Natural killer cell treated with Interleukin-12 subunit alpha and Interleukin-12 subunit beta and Interleukin-15 and Interleukin-18, amount 100 ng/mL, for 72 hours (primary cell): ENCODE results near the gene CD34. TPM values are rescaled to one million over a fixed set of nuclear protein-coding genes. Genes with fewer than 3 reads are reported as not detected.

Source experiments
- ATAC-seq, 2 donors: fragments of 150-1000 bp; cut with Tn5 transposase in 1 of 2; sonication (Bioruptor Pico), chemical (Tn5 transposase) in 1 of 2; 2 replicates each; pipeline ENCODE4 v1.10.0; 2021
- DNase-seq: peaks from one replicate; pipeline ENCODE4 v3.0.0; 2022; ENCODE audit warnings: low spot score
- H3K27ac Mint-ChIP-seq, 2 donors: 1 replicate in 1 of 2; 2 replicates in 1 of 2; pipeline ENCODE4 v1.8.0; 2022; ENCODE audit warnings: mixed read lengths in 2 of 2, mild to moderate bottlenecking in 1 of 2, moderate library complexity in 1 of 2
- H3K27me3 Mint-ChIP-seq, 2 donors: 1 replicate in 1 of 2; 2 replicates in 1 of 2; pipeline ENCODE4 v1.8.0; 2022; ENCODE audit warnings: mixed read lengths in 2 of 2
- H3K36me3 Mint-ChIP-seq: one replicate; pipeline ENCODE4 v1.8.0; 2022; ENCODE audit warnings: mixed read lengths
- H3K4me1 Mint-ChIP-seq, 2 donors: 1 replicate in 1 of 2; 2 replicates in 1 of 2; pipeline ENCODE4 v1.8.0; 2022; ENCODE audit warnings: low read depth in 2 of 2, mixed read lengths in 2 of 2, mild to moderate bottlenecking in 1 of 2
- H3K4me3 Mint-ChIP-seq: one replicate; pipeline ENCODE4 v1.8.0; 2022; ENCODE audit warnings: mixed read lengths
- H3K9me3 Mint-ChIP-seq: 2 replicates; pipeline ENCODE4 v1.8.0; 2022; ENCODE audit warnings: mixed read lengths
- total RNA-seq, 2 donors: library from RNA; stranded (reverse); gene quantifications; one replicate each; pipeline ENCODE4 v1.2.3, GENCODE V29; 2022

The CD34 gene
- total RNA-seq, 2 donors from 2014 or later, result not detected

DNA sequence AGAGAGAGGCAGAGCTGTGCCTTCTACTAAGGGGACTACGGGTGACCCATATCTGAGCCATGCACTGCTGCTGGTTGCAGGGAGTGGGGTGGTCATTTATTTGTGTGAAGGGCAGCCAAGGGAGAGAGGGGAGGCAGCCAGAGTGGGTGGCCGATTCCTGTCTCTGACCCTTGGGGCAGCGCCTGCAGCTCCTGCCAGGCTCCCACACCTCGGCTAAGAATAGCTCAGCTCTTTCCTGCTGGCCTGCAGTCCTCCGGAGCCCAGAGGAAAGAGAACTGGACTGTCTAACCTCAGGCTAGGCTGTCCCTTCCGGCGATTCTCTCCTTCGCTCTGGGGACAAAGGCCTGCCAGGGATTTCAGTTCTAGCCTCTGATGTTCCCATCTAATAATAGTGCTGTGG lies 11.6 kb upstream of the CD34 start:
- H3K36me3 Mint-ChIP-seq, result no peaks in the 10 kb centered on the region
- no peaks in the 10 kb centered on the region for H3K9me3 Mint-ChIP-seq
- H3K27ac Mint-ChIP-seq, result no peak overlapping the region
- DNase-seq (no peak), ATAC-seq (peak; percentile 9 to 17)
- no peak overlapping the region for H3K4me3 Mint-ChIP-seq
- H3K27me3 Mint-ChIP-seq, result peaks cover 20 to 35% of the 10 kb centered on the region in 2 donors
- H3K4me1 Mint-ChIP-seq, result no peaks in the 10 kb centered on the region

DNA sequence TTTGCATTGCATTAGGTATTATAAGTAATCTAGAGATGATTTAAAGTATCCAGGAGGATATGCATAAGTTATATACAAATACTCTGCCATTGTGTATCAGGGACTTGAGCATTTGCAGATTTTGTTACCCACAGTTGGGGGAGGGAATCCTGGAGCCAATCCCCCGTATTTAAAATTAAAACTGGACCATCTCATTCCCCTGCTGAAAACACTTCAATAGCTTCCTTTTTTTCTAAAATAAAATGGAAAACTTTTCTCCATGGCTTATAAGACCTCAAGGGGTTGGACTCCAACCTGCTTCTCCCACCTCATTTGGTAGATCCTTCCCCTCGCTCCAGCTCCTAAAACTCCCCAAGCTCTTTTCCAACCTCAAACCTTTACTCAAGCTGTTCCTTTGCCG lies 10.4 kb upstream of the CD34 start:
- Mint-ChIP-seq H3K4me1 (no peaks in the 10 kb centered on the region), H3K27me3 (peaks cover 16 to 26% of the 10 kb centered on the region in 2 donors), H3K27ac (no peak overlapping the region)

DNA sequence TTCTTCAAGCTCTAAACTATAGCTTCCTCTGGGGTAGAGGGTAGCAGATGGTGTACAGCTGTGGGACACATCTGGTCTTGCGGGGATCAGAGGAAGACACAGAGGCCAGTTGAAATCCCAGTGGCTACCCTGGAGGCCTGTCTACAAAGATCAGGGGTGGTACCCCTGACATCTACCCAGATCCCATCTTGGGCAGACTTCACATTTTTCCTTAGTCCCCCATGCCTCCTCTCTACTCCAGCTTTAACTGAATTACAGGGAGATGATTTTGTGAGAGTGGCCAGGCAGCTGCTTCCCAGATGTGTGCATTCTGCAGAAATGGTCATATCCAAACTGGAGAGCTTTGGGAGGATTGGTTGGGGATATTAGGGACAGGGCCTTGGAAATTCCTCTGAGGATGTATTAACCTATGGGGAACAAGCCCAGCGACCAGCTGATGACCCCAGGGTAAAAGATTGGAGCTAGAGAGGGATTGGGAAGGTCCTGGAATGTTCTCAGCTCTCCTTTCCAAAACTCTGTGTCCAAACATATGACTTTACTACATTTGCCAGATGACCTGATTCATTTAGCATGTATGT lies 9.6 kb upstream of the CD34 start:
- Mint-ChIP-seq H3K4me1 (no peaks in the 10 kb centered on the region), H3K36me3 (no peaks in the 10 kb centered on the region), H3K4me3 (no peak overlapping the region)

More for the DNA sequence above, 10.4 kb upstream of the CD34 start:
- DNase-seq, result no peak
- Mint-ChIP-seq H3K4me3 (no peak overlapping the region), H3K36me3 (no peaks in the 10 kb centered on the region), H3K9me3 (no peaks in the 10 kb centered on the region)
- ATAC-seq, result no peak

DNA sequence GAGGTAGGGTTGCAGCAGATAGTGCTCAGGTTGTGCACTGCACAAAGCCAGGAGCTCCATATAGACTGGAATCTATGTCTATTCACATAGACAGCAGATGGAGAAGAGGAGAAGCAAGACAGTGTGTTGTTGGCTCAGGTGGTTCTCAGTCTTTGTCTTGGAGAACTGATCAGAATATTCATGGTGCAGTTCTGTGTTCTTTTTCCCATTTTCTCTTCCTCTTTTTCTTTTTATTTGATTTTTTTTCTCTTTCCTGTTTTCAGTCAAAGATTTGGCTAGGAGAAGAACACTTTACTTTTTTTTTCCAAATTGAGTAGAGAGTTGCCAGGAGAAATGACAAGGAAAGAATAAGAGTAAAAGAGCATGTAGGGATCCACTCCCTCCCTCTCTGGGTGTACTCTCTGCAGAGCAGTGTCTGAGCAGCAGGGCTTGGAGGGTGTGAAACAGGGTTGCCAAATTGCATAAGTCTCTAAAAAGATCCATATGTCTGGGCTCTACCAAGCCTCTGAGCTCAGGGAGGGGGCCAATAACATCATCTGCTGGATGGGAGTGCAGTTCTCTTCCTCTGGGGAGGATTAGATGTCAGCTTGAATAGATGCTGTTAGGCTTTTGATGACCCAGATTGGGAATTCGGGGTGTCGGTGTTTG lies 8.7 kb upstream of the CD34 start:
- DNase-seq (no peak), ATAC-seq (no peak)
- H3K36me3 Mint-ChIP-seq, result no peaks in the 10 kb centered on the region
- H3K4me3 Mint-ChIP-seq, result no peak overlapping the region
- no peak overlapping the region for H3K27ac Mint-ChIP-seq
- H3K27me3 Mint-ChIP-seq, result peaks cover 16 to 21% of the 10 kb centered on the region in 2 donors
- no peaks in the 10 kb centered on the region for H3K4me1 Mint-ChIP-seq
- H3K9me3 Mint-ChIP-seq, result no peaks in the 10 kb centered on the region

More for the DNA sequence above, 9.6 kb upstream of the CD34 start:
- Mint-ChIP-seq H3K9me3 (no peaks in the 10 kb centered on the region), H3K27ac (no peak overlapping the region), H3K27me3 (peaks cover 16 to 26% of the 10 kb centered on the region in 2 donors)
- ATAC-seq (no peak), DNase-seq (no peak)

DNA sequence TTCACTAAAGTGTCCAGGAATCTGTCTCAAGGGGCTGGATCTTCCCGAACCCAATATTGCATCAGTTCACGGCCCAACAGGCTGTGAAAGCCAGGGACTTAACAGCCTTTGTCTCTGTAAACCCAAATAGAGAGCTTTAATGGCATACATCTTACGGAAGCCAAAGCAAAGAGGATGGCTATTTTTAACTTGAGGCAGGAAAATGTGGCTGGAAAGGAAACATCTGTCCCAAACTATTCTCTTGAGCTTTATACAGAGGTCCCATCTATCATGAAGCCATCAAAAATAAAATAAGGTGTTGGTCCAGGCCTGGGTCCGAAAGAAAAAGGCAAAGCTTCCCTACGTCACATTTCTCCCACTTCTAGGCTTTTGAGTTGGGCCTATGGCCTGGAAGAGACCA lies 7.7 kb upstream of the CD34 start:
- Mint-ChIP-seq H3K4me1 (no peaks in the 10 kb centered on the region), H3K9me3 (no peaks in the 10 kb centered on the region), H3K36me3 (no peaks in the 10 kb centered on the region), H3K27ac (no peak overlapping the region), H3K4me3 (no peak overlapping the region), H3K27me3 (peaks cover 21 to 22% of the 10 kb centered on the region in 2 donors)
- no peak for ATAC-seq
- DNase-seq, result no peak

DNA sequence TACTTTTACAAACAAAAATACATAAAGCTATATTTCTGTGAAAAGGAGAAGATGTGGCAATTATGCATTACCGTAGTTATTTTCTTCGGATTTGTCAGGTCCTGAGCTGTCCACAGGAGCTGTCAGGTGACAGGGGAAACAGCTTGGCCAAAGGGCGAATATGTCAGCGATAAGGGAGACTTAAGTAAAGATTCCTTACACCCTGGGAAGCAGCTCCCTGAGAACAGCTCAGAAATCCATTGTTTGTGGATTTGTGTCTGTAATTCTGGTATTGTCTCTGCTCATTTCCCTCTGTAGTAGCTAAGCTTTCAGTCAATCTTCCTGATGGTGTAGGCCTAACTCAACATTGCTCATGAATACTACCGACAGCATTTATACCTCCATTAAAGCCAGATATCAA lies 7.1 kb upstream of the CD34 start:
- H3K4me3 Mint-ChIP-seq, result no peak overlapping the region
- H3K27me3 Mint-ChIP-seq, result peaks cover 18 to 22% of the 10 kb centered on the region in 2 donors
- no peak overlapping the region for H3K27ac Mint-ChIP-seq
- no peaks in the 10 kb centered on the region for H3K9me3 Mint-ChIP-seq
- H3K4me1 Mint-ChIP-seq, result no peaks in the 10 kb centered on the region
- DNase-seq, result no peak
- no peaks in the 10 kb centered on the region for H3K36me3 Mint-ChIP-seq
- ATAC-seq, result no peak

DNA sequence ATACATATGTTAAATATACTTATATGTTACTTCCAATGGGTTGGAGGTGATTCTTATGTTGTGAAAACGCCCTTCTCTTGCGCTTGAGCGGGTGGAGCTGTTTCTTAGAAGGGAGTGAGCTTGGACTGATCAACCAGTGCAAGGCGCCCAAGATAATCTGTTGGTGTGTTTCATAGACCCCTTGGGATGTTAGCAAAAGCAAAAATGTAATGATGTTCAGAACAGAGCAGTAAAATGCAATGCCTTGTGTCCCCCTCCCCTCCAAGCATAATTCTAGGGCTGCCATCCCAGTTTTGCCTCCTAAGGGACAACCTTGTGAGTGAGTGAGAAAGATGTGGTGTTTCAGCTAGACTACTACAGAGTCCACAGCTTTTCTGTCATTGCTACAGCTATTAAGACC lies 6.2 kb upstream of the CD34 start:
- peaks cover 24% of the 10 kb centered on the region in 2 donors for H3K27me3 Mint-ChIP-seq
- H3K9me3 Mint-ChIP-seq, result no peaks in the 10 kb centered on the region
- H3K27ac Mint-ChIP-seq, result no peak overlapping the region

DNA sequence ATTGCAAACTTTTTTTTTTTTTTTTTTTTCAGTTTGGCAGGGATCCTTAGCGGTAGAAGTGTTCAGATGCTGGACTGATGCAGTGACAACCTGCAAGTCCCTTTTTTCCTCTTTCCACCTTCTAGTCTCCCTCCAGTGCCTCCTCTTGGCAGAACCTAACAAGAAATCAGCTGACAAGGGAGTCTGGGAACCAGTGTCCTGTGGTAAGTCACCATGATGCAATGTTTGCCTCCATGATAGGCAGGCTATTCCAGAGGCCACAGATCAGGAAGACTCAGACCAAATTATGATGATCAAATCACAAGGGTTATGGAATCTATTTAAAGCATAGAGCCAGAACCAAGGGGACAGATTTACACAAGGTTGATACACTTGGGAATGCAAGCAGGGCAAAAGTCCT lies 3.0 kb upstream of the CD34 start:
- H3K9me3 Mint-ChIP-seq, result no peaks in the 10 kb centered on the region
- H3K27ac Mint-ChIP-seq, result no peak overlapping the region
- no peaks in the 10 kb centered on the region for H3K36me3 Mint-ChIP-seq
- ATAC-seq (no peak), DNase-seq (no peak)
- H3K4me1 Mint-ChIP-seq, result peaks cover 0 to 8% of the 10 kb centered on the region in 2 donors
- peaks cover 37 to 43% of the 10 kb centered on the region in 2 donors for H3K27me3 Mint-ChIP-seq
- H3K4me3 Mint-ChIP-seq, result no peak overlapping the region

More for the DNA sequence above, 6.2 kb upstream of the CD34 start:
- DNase-seq (no peak), ATAC-seq (no peak)
- Mint-ChIP-seq H3K36me3 (no peaks in the 10 kb centered on the region), H3K4me3 (no peak overlapping the region), H3K4me1 (no peaks in the 10 kb centered on the region)

DNA sequence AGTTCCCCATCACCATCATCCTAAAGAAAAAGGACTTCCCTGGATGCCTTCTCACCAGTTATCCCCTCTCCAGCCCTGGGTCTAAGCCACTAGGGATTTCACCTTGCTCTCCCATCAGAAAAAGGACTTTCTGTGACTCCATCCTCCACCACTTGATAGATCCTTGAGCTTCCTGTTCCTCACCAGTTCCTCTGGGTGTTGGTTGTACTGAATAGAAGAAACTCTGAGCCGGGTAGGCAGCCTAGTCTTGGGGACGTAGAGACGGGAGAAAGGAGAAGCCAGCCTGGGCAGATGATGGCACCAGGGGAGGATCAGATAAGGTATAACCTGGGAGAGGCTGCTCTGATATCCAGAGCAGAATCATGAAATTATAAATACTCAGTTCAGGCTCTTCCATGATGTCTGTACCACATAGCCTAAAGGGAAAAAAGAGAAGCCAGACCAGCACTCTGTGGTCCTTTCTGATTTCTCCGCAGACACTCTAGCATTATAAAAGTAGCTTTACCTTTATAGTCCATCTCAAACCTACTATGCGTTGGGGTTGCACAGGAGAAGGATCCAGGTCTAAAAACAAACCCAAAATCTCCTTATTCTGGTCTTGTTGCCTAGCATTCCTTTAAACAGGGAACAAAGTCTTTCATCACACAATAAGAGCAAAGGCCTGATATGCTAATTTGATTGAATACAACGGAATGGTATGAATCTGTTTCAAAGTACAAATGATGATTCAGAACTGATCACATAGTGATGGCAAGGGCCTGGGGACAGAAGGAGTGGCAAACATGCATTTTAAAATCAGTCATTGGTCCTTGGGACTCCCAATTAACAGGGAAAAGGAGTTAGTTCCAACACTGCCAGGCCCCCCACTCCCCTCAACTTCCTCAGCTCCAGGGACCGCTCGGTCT lies 1.2 kb upstream of the CD34 start:
- no peak for DNase-seq
- no peaks in the 10 kb centered on the region for H3K36me3 Mint-ChIP-seq
- no peaks in the 10 kb centered on the region for H3K9me3 Mint-ChIP-seq
- H3K4me1 Mint-ChIP-seq, result peaks cover 0 to 8% of the 10 kb centered on the region in 2 donors
- no peak overlapping the region for H3K4me3 Mint-ChIP-seq
- no peak overlapping the region for H3K27ac Mint-ChIP-seq
- peaks cover 37 to 53% of the 10 kb centered on the region in 2 donors for H3K27me3 Mint-ChIP-seq
- ATAC-seq, result no peak

DNA sequence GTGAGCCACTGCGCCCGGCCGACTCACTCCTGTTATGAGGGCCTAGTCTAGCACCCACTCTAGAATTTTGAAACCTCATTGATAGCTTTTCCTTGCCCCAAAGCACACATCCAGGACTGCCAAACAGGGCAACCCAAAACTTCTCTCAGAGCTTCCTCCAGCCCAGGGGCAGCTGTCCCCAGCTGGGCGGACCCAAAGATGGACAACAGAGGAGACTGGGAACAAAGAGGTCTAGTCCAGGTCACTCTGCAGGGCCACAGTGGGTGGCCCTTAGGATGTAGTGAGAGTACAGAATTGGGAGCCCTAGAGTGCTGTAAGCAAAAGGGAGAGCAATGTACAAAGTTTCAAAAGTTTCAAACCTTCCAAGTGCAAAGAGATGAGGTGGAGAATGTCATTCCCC lies 1.2 kb downstream of the CD34 start:
- DNase-seq, result no peak
- peaks cover 0 to 8% of the 10 kb centered on the region in 2 donors for H3K4me1 Mint-ChIP-seq
- H3K27me3 Mint-ChIP-seq, result peaks cover 37 to 53% of the 10 kb centered on the region in 2 donors
- H3K36me3 Mint-ChIP-seq, result no peaks in the 10 kb centered on the region
- H3K27ac Mint-ChIP-seq, result no peak overlapping the region
- H3K4me3 Mint-ChIP-seq, result no peak overlapping the region
- H3K9me3 Mint-ChIP-seq, result no peaks in the 10 kb centered on the region
- ATAC-seq, result no peak

DNA sequence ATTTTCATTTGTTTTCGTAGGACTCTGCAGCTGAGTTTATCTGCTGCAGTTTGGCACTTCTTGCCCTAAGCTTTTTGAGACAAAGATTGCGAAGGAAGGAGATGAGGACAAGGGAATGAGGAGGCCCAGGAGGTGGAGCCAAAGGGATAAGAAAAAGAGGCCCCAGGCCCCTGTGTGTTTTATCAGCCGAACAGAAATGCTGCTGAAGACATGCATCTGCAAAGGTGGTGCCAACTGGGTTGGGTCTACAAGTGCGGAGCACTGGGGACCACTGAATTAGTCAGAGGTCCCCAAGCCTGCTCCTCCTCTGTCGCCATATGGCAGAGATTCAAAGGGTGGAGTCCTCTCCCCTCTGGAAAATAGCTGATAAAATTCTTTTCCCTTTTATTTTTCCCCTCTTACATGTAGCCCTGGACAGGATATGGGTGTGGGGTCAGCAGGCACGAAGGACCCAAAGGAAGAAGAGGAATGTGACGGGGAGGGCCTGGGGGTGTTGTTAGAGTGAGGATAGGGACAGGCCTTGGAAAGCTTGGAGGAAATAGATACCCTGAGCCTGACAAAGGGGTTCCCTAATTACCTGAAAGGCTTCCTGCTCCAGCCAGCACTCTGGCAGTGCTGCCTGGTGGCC lies 2.7 kb downstream of the CD34 start:
- DNase-seq, result no peak

DNA sequence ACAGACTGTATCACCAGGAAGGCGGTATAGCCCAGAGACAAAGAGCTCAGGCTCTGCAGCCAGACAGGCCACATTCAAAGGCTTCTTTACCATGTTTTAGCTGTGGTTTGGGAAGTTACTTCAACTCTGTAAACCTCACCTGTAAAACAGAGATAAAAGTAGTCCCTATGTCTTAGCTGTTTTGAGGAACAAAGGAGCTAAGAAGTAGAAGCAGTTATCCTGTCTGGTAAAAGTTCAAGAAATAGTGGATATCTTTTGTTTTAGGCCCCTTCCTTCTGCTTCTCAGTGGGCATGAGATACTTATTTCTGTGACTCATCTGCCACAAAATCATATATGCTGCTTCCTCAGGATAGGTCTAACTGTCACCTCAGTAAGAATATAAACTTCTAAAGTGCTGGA lies 6.5 kb downstream of the CD34 start:
- H3K4me1 Mint-ChIP-seq, result peaks cover 0 to 2% of the 10 kb centered on the region in 2 donors
- no peak for ATAC-seq
- no peak for DNase-seq
- H3K36me3 Mint-ChIP-seq, result no peaks in the 10 kb centered on the region
- peaks cover 0 to 15% of the 10 kb centered on the region in 2 donors for H3K27me3 Mint-ChIP-seq
- H3K4me3 Mint-ChIP-seq, result no peak overlapping the region
- H3K27ac Mint-ChIP-seq, result no peak overlapping the region
- H3K9me3 Mint-ChIP-seq, result no peaks in the 10 kb centered on the region

More for the DNA sequence above, 2.7 kb downstream of the CD34 start:
- Mint-ChIP-seq H3K27ac (no peak overlapping the region), H3K36me3 (no peaks in the 10 kb centered on the region), H3K9me3 (no peaks in the 10 kb centered on the region), H3K4me1 (peaks cover 0 to 11% of the 10 kb centered on the region in 2 donors), H3K4me3 (no peak overlapping the region), H3K27me3 (peaks cover 32 to 46% of the 10 kb centered on the region in 2 donors)
- no peak for ATAC-seq

DNA sequence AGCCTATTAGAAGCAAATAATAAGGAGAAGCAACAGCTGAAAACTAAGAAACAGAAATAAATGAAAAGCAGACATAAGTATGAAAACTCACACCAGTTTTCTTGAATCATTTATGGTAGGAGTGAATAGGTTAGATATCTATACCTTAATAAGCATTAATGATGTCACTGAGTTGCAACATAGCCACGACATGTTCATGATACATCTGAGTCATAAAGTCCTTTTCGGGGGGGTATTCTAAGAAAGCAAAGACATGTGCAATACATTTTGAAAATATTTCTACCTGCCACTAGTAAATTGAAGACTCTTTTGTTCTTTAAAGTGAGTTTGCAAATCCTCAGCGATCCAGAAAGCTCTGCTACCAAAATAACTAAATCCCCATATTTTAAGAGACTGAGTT lies 7.2 kb downstream of the CD34 start:
- H3K4me1 Mint-ChIP-seq, result peaks cover 0 to 2% of the 10 kb centered on the region in 2 donors
- DNase-seq (no peak), ATAC-seq (no peak)
- H3K4me3 Mint-ChIP-seq, result no peak overlapping the region
- H3K27ac Mint-ChIP-seq, result no peak overlapping the region
- H3K27me3 Mint-ChIP-seq, result peaks cover 0 to 9% of the 10 kb centered on the region in 2 donors
- no peaks in the 10 kb centered on the region for H3K9me3 Mint-ChIP-seq
- H3K36me3 Mint-ChIP-seq, result no peaks in the 10 kb centered on the region
